ENCODE results near the gene CNPY4.
"Not testable (repeated sequence)": the region's sequence is repeated elsewhere in the genome, so short reads cannot be mapped to it uniquely, and the experiment has no call there.

Gene CNPY4

GRCh38 chr7:100122067-100122466, 2.6 kb downstream of the CNPY4 start:
- DNase-seq: no peak

- no peak for DNase-seq
Observed at GRCh38 chr7:100122568-100122967, 3.1 kb downstream of the CNPY4 start.

- DNase-seq: no peak
Observed at GRCh38 chr7:100124301-100125230, 5.1 kb downstream of the CNPY4 start.

- DNase-seq: no peak
Observed at GRCh38 chr7:100126239-100126930, 7.0 kb downstream of the CNPY4 start.

GRCh38 chr7:100126931-100127865, 7.8 kb downstream of the CNPY4 start, which contains the start of gene MBLAC1:
TSS of gene MBLAC1 (plus strand) at chr7:100126967. CDS start at chr7:100127396, 429 bp downstream.
- peak; percentile 87 for DNase-seq

- no peak for DNase-seq
Observed at GRCh38 chr7:100127866-100128636, 8.6 kb downstream of the CNPY4 start.

- DNase-seq: no peak
Observed at GRCh38 chr7:100128637-100128963, 9.2 kb downstream of the CNPY4 start.

GRCh38 chr7:100130220-100130607, 10.8 kb downstream of the CNPY4 start:
- DNase-seq: not testable (repeated sequence)

GRCh38 chr7:100130608-100131453, 11.4 kb downstream of the CNPY4 start:
- peak; percentile 79 for DNase-seq

- no peak for DNase-seq
Observed at GRCh38 chr7:100132126-100132525, 12.7 kb downstream of the CNPY4 start.

- peak; percentile 73 for DNase-seq
Observed at GRCh38 chr7:100132697-100133151, 13.3 kb downstream of the CNPY4 start.

- no peak for DNase-seq
Observed at GRCh38 chr7:100137851-100138760, 18.7 kb downstream of the CNPY4 start.

- no peak for DNase-seq
Observed at GRCh38 chr7:100141555-100141949, 22.1 kb downstream of the CNPY4 start.

- no peak for DNase-seq
Observed at GRCh38 chr7:100142461-100142860, 23.0 kb downstream of the CNPY4 start.

GRCh38 chr7:100146350-100146749, 26.9 kb downstream of the CNPY4 start:
- not testable (repeated sequence) for DNase-seq

- no peak for DNase-seq
Observed at GRCh38 chr7:100147278-100147677, 27.8 kb downstream of the CNPY4 start.

GRCh38 chr7:100148225-100148558, 28.8 kb downstream of the CNPY4 start:
- no peak for DNase-seq

- DNase-seq: peak; percentile 100
Observed at GRCh38 chr7:100148559-100149328, 29.3 kb downstream of the CNPY4 start, which contains the start of gene LAMTOR4. TSS of gene LAMTOR4 (plus strand) at chr7:100148918. CDS start at chr7:100148973, 55 bp downstream.

GRCh38 chr7:100152404-100152803, 33.0 kb downstream of the CNPY4 start:
- DNase-seq: no peak

All from CD4-positive, alpha-beta T cell treated with Interleukin-15 for 1 hour (primary cell).